Dedifferentiated amniotic fluid mesenchymal stem cell (primary cell): ENCODE measurements around the gene LRRC4C.

Source experiments
- DNase-seq: peaks from one replicate; pipeline ENCODE4 v3.0.0-alpha.2; 2016; ENCODE audit errors: extremely low spot score

The LRRC4C gene

DNA sequence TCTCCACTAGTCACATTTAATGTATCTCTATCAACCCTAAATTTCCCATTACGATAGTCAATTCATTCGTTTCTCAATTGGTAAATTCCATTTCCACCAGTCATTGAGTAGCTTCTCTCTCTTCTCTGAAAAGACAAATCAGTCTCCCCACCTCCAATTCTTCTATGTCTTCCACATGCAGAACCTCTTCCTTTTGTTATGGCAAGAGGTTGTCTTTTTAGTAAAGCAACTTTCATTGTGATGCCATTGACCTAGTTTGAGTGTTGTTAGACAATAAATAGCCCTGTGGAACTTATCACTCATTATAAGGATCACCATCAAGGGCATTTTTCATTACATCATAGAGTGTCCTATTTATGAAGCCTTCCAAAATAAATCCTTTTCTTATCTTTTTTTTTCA, 340.9 kb downstream of the LRRC4C start:
- no peak for DNase-seq

DNA sequence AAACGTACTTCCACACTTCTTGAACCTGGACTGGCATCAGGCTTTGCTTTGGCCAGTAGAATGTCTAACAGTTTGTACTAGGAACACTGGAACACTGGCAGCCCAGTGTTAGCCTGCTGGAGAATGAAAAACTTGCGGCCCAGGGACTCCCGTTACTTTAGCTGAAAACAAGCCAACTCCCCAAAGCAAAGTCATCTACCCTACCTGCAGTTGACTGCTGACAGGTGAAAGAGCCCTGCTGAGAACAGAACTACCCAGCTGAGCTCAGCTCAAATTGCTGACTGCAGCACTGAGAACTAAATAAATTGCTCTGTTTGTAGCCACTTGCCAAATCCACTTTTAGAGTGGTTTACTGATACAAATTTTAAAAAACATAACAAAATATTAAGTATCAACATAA, 342.5 kb downstream of the LRRC4C start:
- no peak for DNase-seq

DNA sequence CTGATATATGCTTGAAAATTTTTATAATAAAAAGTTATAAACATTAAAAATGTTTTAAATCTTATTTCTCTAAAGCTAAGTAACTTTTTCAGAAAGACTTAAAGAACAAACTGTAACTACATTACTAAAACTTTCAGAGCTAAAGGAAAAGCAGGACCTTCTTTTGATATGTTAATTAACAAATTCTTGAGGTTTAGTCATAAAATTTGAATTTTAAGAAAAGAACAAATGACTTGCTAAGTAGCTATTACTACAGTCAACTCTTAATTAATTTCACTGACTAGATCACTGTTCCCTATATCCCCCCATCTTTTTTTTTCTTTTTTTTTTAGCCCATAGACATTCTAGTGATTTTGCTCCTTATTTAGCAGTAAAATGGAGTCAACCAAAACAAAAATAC, 344.4 kb downstream of the LRRC4C start:
- DNase-seq: no peak

DNA sequence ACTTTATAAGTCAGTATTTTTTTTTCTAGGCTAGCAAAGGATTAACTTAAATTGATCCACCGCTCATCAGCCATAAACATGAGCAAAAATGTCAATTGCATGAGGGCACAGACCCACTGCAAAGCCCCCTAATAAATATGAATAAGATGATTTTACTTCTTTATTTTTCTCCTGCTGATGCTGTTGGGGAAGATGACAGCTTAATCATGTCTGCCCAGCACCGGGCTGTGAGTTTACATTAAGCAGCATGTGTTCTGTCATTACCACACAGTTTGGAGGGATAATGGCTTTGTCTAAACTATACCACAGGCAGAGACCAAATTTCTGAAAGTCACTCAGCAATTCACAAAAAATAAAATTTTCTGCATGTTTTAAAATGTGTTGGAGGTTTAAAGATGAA, 346.3 kb downstream of the LRRC4C start:
- DNase-seq: no peak

DNA sequence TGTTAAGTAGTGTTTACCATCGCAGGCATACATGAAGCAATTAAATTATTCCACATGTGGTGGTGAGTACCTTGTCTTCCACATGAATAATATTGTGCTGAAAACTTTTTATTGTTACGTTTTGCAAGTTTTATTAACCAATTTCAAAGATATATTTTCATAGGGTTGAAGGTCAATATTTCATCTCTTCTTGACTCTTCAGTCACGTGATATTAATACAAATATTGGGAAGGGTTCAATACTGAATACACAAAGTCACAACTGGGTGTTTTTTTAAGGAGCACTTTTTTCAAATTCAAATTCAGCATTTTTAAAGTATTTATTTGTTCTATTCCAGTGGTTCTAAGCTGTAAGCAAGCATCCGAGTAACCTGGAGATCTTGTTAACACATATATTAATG, 348.9 kb downstream of the LRRC4C start:
- no peak for DNase-seq

DNA sequence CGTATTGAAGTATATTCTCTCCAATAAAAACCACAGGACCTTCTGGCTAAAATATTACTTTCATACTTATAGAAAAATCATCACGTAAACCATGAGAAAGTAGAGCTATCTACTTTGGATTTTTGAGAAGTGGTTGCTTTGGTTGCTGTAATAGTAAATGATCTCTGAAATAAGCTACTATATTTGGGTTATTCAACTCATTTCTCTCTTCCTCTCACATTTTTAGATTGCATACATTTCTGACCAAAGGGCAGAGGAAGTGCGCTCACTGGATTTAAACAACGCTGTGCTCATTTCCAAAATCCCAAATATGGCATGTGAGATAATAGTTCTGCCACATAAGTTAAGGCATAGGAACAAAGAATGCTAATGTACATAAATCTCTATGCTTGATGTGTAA, 357.0 kb downstream of the LRRC4C start:
- DNase-seq: no peak

DNA sequence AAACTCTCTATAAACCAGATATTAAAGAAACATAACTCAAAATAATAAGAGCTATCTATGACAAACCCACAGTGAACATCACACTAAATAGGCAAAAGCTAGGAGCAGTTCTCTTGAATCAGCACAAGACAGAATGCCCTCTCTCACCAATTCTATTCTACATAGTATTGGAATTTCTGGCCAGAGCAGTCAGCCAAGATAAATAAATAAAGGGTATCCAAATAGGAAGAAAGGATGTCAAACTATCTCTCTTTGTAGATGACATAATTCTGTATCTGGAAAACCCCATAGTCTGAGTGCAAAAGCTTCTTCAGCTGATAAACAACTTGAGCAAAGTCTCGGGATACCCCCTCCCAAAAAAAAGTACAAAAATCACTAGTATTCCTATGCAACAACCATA, 359.8 kb downstream of the LRRC4C start:
- DNase-seq: no peak

DNA sequence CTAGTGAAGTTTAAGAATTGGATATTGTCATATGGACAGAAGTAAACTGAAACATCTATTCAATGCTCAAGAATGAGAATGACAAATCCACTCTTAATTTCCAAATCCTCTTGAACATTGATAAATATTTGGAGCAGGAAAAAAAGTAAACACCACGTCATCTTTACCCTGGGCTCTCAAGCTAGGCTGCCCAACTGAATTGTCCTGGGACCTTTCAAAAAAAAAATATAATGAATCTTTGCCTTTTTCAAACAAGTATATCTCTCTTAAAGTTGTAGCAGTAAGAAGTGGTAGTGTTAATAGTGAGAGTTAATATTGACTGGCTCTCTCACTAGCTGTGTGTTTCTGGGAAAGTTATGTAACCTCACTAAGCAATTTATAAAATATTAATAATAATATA, 374.3 kb downstream of the LRRC4C start:
- no peak for DNase-seq

DNA sequence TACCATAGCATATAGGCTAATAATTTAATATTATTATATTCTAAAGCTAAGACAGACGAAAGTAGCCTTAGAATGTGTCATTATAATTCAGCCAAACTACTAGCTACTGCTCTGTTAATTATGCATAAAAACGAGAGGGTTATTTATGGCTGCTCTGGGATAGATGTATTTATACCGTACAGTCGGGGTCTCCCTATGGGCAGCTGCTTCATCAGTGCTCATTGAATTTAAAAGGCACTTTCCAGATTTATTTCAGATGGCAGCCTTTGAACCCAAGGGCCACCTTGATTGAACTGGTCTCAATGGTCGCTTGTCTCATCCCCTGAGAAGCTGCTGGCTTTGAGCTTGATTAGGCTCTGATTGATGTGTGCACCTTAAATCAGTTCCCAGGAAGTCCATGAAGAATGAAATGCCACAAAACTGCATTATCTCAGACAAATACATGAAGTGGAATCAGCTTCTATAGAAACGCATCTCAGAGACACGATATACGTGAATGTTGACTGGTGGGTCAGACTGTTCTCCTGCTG, 377.6 kb downstream of the LRRC4C start:
- no peak for DNase-seq

DNA sequence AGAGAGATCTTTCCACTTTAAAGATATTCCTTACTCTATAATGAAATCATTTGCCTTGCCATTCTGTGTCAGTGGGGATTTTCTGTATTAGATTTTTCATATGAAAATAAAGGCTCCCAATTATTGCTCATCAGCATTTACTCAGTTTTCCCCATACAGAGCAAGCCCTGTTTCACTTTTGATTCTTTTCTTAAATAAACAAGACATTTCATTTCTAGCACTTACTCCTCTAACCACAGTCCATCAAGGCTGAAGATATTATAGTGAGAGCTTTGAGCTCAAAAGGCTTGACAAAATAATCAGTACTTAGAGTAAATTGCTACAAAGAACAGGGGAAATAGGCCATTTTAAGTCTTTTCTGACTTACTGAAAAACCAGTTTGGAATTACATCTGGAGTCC, 385.1 kb downstream of the LRRC4C start:
- DNase-seq: no peak

DNA sequence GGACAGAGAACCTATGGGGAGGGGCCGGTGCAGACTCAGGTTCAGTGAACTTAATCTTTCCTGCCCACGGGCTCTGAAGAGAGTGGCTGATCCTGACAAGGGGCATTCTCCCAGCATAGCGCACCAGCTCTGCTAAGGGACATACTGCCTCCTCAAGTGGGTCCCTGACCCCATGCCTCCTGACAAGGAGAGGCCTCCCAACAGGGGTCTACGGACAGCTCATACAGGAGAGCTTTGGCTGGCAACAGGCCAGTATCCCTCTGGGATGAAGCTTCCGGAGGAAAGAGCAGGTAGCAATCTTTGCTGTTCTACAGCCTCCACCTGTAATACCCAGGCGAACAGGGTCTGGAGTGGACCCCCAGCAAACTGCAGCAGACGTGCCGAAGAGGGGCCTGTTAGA, 394.0 kb downstream of the LRRC4C start:
- DNase-seq: no peak

DNA sequence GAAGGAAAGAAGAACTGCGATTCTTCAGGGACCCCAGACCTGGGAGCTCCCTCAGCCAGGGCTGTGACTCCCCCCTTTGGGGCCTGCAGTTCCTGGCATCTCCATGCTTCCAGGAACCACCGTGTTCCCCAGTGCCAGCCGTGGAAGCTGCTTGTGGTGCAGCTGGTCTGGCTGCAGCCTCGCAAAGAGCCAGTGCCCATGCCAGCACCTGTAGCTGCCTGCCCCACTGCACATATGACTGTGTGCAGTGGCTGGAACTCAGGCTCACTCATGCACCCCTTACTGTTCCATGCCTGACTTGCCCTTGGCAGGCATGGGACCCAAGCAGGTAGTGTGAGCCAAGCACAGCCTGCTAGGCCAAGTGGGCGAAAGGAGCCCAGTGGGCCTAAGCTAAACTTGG, 401.3 kb downstream of the LRRC4C start:
- DNase-seq: no peak

DNA sequence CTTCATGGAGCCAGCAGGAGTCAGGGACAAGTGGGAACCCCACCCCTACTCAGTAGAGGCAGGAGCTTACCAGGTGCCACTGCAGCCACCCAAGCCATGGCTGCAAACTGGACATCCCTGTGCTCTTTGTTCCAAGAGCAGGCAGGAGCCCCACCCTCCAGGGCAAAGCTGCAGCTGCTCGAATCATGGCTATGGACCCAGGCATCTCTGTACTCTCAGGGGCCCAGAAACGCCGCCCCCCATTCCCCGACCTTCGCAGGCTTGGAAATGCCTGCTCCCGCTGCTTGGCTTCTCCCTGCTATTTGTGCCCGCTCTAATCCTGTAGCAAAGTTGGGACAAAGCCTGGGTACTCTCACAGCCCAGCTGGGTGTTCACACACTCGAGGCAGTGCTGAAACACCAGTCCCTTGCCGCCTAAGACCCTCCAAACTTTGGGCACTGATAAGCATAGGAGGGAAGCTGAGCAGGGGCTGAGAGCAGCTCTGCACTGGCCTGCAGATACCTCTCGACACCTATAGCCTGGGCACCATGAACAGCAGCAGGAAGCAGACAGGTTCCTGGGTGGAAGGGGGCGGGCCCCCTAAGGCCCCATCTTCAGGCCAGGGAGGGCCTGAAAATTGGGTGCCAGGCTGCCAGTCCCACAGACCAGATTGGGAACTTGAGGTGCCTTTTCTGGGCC, 402.4 kb downstream of the LRRC4C start:
- DNase-seq: no peak

DNA sequence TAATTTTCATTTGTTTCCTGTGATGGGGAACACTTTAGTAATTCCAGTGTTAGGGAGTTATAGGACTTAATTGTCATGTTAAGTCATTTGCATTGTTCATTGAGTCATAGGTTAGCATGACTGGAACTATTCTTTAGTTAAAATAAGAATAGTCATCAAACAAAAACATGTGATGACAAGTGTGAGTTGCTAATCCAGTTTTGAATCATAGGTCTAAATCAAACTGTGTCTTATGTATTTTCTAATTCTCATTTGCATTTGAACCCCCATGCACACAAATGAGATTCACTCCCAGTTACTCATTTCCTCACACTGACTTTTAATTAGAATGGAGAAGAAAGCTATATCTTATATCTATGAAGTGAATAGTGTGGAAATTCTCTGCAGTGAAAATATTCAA, 405.6 kb downstream of the LRRC4C start:
- no peak for DNase-seq

DNA sequence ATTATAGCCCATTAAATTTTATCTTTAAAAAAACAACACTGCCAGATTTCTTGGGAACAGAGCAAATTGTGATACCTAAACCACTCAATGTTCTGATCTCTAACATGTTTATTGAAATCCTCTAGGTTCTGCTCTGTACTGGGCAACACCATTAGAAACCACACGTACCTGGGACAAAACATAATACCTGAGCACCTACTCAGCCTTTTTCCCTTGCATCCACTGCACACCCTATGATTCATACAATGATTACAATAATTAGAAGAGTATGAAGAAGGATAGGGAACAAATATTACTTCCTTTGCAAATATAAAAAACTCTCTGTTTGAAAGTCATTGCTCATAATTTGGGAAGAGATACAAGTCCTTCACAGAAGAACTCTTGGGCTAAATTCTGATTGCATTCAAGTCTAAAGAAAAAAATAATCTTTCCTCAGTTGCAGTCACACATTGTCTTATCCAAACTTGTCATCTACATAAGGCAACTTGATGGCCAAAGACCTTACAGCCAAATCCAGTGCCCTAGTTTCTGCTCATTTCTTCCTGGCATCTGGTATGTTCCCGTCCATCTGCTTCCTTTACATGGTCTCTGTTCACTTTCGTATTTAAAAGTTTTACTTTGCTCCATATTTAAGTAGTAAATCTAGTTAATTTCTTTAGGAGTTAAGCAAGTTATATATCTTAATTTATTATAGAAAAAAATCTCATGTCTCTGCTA, 407.4 kb downstream of the LRRC4C start:
- DNase-seq: no peak

DNA sequence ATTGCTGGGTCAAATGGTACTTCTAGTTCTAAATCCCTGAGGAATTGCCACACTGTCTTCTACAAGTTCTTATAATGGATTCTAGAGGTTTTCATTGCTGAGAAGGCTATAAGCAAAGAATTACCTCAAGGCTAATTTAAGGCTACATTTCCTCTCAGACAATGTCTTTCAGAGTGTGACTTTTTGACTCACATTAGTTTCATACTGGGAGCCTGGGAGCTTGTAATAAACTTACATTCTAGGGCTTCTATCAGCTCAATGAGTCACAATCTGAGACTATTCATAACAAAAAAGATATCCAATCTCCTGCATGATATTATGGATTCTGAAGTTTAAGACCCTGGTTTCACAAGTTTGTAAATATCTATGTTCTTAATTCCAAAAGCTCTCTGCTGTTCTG, 408.7 kb downstream of the LRRC4C start:
- no peak for DNase-seq

DNA sequence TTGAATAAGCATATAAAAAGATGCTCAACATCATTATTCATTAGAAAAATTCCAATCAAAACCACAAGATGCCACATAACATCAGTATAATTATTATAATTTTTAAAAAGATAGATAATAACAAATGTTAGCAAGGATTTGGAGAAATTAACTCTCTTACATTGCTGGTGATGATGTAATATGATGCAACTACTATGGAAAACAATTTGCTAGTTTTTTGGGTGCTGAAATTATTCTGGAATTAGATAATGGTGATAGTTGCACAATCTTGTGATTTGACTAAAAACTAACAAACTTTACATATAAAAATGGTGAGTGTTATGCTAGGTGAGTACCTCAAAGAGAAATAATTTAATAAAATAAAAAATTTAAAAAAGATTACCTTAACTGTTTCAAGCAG, 412.2 kb downstream of the LRRC4C start:
- no peak for DNase-seq

DNA sequence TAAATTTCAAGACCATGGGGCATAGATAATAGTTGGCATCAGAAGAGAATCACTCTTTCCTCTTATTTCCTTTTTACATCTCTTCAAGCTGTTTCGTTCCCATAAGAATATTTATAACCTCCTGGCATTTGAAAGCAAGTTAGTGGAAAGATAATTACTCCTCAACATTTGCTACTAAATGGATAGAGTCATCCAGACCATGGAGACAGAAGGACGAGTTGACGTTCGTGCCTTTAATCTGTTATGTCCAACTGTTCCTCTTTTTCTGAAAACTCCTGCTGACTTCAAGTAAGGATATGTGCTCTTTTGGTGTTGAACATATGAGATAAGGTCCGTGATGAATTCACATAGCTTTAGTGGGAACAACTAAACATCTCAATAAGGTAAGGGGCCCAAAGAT, 414.2 kb downstream of the LRRC4C start:
- no peak for DNase-seq

DNA sequence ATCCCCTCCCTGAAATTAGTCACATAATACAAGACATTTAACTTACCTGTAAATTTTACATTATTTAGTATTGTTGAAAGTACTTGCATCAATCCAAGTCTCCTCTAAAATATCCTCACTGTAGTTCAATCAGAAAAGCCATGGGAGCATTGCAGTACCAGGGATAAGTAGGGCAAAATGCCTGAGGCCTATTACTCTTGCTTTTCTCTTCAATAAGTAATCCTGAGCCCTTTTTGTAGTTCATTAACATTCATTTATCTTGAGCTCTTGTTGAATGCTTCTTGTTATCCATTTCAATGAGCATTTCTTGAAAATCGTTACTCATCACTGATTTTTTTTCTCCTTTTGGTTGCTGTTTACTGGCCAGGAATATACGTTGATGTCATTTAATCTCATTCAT, 414.7 kb downstream of the LRRC4C start:
- DNase-seq: no peak

DNA sequence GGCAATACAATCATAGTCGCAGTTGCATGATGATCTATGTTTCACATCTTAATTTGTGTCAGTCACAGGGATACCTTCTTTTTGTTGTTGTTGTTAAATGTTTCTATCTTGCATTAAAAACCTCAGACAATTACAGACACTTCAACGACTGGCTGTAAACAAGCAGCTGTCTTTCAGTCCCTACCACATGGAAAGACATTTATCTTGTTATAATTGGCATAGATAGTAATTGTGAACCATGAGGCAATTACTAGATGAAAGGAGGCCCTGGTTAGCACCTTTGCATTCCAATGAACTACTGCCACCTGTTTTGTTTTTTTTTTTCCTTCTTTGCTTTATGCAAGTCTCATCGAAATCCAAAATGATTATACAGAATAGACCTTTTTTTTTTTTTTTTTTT, 416.8 kb downstream of the LRRC4C start:
- DNase-seq: no peak

DNA sequence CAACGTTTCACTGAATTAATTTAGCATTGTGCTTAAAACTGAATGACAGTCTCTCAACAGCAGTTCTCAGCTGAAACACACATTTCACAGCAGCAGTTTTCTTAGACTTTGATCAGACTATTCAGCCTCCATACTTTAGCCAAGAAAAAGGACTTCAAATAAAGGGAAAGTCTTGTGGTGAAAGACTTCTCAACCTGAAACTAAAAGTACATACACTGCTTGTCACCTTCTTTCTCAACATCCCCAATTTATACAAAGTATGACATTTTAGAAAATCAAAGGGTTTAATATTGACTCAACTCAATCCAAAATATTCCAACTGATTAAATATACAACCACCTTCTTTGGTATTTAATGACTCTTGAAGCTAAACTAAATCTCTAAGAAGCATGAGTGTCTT, 419.0 kb downstream of the LRRC4C start:
- DNase-seq: no peak

DNA sequence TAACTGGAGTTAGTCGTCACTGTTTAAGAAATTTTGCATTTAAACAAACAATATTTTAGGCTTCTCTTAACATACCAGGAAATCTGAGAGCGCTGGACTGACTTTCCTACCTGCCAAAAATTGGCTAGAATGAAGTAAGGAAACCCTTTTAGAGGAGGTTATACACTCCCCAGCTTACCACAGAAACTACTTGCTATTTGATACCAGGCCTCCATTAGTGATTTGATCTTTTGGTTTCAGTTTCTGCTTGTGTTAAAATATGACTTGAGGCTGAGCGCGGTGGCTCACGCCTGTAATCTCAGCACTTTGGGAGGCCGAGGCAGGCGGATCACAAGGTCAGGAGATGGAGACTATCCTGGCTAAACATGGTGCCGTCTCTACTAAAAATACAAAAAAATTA, 419.9 kb downstream of the LRRC4C start:
- no peak for DNase-seq

DNA sequence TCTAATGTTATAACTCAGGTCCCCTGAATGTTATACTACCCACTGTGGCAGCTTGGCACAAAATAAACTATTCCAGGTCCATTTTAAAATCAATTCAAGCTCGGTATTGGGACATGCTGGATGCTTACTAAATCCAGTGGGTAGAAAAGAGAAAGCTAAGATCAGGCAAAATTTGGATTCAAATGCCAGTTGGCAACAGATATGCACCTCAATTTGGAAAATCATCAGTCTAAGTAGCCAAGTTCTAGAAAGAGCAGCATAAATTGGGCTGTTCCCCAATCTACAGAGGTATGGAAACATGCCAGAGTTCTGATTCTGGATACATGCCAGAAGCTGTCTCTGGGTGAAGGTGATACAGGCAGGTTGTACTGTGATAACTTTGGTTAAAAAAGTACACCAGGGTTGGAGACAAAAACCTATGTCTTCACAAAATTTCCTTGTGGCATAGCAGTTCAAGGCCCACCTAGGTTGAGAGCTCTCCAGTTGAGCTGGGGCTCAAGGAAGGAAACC, 427.8 kb downstream of the LRRC4C start:
- no peak for DNase-seq
